GM08714 (cell line): ENCODE data around the gene CLDN7.
A peak's percentile ranks its signal among the peaks of the same experiment; 100 is the strongest.

Source experiments
- H3K4me3 ChIP-seq: fragments of 200-500 bp; sonication (Bioruptor generic); 2 replicates; pipeline ENCODE4 v1.5.1; 2014; ENCODE audit warnings: mild to moderate bottlenecking, low read length, inconsistent platforms
- ZNF274 ChIP-seq: IDR thresholded peaks from 2 replicates; pipeline ENCODE4 v1.6.1; 2012; ENCODE audit warnings: mild to moderate bottlenecking, low read depth, low read length

CLDN7 gene

GRCh38 chr17:7281074-7281952, 19.0 kb upstream of the CLDN7 start, which contains the start of gene SLC2A4:
TSS of gene SLC2A4 (plus strand) at chr17:7281718. CDS start at chr17:7281935, 217 bp downstream.
- TF ChIP-seq ZNF274, result no peak
- peak within 1 kb of the TSS; percentile 43; the same call in 1 of the 2 replicates for H3K4me3 ChIP-seq

DNA sequence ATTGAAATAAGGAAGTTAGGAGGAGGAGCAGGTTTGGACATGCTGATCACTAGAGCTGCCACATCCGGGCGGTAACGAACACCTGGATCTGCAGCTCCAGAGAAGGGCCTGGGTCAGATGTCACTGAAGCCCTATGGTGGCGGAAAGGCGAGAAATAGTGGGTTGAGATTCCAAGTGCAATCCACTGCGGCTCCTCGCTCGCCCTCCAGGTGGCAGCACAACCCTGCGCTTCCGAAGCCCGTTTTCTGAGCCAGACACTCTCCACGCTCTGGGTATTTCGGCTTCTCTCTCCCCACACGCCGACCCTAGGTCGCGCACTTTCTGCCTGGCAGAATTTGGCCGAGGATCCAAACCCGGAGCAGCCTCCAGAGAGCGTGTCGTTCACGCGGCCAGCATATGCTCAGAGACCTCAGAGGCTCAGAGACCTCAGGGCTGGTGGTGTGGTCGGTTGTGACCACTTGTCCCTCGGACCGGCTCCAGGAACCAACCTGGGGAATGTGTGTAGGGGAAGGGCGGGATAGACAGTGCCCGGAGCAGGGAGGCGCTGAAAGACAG, 18.3 kb upstream of the CLDN7 start:
- peak overlapping the region; percentile 26; the same call in 1 of the 2 replicates for H3K4me3 ChIP-seq
- TF ChIP-seq ZNF274, result no peak

DNA sequence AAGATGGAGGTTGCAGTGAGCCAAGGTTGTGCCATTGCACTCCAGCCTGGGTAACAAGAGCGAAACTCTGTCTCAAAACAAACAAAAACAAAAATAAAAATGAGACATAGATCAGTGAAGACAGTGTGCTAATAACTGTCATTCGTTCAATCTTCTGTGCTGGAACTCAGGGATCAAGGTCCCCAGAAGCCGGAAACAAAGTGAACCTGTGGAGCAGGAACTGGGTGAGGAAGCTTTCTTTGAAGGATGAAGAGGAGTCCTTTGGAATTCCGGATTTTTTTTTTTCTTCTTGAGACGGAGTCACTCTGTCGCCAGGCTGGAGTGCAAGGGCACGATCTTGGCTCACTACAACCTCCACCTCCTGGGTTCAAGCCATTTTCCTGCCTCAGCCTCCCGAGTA, 17.2 kb upstream of the CLDN7 start:
- no peak overlapping the region for H3K4me3 ChIP-seq
- no peak for TF ChIP-seq ZNF274

DNA sequence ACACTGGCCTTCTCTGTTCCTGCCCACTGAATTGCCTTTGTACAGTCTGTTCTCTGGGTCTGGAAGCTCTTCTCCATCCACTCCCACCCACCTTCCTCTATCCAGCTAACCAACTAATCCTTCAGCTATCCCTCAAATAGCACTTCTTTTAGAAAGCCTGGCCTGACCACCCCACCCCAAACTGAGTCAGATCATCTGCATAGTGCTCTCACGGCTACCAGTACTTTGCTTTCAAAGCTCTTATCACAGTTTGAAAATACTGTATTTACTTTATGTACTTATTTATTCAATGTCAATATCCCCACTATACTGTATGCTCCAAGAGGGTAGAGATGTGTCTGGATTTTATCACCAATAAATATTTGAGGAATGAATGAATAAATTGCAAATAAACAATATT, 4.5 kb upstream of the CLDN7 start:
- TF ChIP-seq ZNF274, result no peak
- no peak overlapping the region for H3K4me3 ChIP-seq

DNA sequence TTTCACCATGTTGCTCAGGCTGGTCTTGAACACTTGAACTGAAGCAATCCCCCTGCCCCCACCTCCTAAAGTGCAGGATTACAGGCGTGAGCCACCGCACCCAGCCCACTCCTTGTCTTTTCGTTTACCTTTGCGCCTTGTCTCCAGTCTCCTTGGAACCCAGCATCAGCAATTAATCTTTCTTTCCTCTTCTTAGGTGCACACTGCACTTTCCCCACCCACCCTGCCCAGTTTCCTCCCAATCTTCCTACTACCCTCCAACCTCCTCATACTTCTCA, 1.5 kb upstream of the CLDN7 start:
- H3K4me3 ChIP-seq, result no peak overlapping the region
- no peak for TF ChIP-seq ZNF274

DNA sequence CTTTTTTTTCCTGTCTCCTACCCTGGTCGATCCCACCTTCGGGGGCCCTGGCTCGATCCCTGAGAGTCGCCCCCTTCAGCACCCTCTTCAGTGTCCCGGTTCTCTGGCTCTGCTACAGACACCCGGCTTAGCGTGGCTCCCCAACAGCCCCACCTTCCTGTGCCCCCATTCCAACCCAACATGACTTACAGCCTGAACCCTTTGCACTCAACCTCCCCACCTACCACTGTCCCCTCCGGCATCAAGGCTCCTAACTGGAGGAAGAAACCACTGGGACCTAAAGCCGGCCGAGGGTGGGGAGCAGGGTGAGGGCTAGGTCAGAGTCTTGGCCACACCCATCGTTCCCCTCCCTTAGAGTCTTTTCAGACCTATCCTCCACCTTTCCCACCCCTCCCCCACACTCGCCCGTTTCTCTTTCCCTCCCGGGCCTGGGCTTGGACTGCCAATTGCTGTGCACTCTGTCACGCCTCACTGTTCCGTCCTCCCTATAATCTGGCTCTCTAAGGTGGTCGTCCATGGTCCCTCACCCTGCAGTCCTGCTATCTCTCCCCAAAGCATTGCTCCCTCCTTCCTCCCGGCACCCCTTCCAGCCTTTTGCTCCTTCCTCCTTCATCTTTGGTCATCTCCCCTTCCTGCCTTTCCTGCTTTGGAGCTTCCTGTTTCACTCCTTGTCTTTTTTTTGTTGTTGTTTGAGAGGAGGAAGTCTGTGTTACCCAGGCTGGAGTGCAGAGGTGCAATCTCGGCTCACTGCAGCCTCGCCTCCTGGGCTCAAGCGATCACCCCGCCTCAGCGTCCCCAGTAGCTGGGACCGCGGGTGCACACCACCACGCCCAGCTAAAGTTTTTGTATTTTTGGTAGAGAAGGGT, 890 bp upstream of the CLDN7 start:
- no peak for TF ChIP-seq ZNF274
- no peak overlapping the region for H3K4me3 ChIP-seq

DNA sequence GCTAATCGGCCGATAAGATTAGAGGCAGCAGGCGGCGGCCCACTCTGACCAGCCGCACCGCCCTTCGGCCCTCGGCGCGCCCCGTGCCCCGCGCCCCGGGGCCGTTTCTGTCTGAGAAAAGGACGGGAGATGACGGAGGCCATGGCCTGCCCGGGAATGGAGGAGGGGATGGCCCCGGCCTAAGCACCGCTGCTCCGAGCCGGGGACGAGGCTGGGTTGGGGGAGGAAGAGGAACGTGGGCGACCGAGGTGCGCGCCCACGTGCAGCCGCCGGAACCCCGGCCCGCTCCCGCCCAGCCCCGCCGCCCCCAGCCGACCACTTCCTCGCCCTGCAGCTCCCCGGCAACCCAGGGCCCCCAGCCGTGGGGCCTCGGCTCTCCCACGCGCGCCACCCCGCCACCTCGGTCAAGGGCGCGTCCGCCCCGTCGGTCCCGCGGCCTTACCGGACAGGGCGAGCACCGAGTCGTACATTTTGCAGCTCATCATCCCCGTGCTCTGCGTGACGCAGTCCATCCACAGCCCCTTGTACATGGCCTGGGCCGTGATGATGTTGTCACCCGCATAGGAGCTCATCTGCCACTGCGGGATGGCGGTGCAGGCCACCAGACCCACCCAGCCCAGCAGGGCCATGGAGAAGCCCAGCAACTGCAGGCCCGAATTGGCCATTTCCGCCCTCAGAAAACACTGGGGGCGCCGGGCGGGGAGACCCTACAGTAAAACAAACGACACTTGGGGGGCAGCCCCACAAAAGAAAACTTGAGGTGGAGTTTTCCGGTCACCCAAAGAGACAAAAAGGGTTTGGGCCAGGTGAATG, 693 bp downstream of the CLDN7 start:
- H3K4me3 ChIP-seq, result peak overlapping the region; percentile 11; the same call in 1 of the 2 replicates
- TF ChIP-seq ZNF274, result no peak

GRCh38 chr17:7260651-7261378, 1.5 kb downstream of the CLDN7 start:
- H3K4me3 ChIP-seq, result peak overlapping the region; percentile 11; the same call in 1 of the 2 replicates
- TF ChIP-seq ZNF274, result no peak

- TF ChIP-seq ZNF274, result no peak
- no peak overlapping the region for H3K4me3 ChIP-seq
These were observed 2.1 kb downstream of the CLDN7 start for GRCh38 chr17:7260151-7260550.

GRCh38 chr17:7259555-7259889, 2.8 kb downstream of the CLDN7 start:
- TF ChIP-seq ZNF274, result no peak
- H3K4me3 ChIP-seq, result no peak overlapping the region

- TF ChIP-seq ZNF274, result no peak
- H3K4me3 ChIP-seq, result no peak overlapping the region
These were observed 3.3 kb downstream of the CLDN7 start for GRCh38 chr17:7258731-7259554.

GRCh38 chr17:7256766-7257456, 5.4 kb downstream of the CLDN7 start:
- no peak for TF ChIP-seq ZNF274
- no peak overlapping the region for H3K4me3 ChIP-seq
